Measurements from ENCODE around the gene MTCL3.
A peak's percentile ranks its signal among the peaks of the same experiment; 100 is the strongest.

The MTCL3 gene

GRCh38 chr6:127514773-127515227, 4.3 kb downstream of the MTCL3 start:
- DNase-seq, result peak; percentile 58

- DNase-seq, result no peak
Observed at GRCh38 chr6:127514179-127514772, 4.9 kb downstream of the MTCL3 start.

GRCh38 chr6:127513425-127513824, 5.7 kb downstream of the MTCL3 start:
- DNase-seq, result no peak

- no peak for DNase-seq
Observed at GRCh38 chr6:127510876-127511275, 8.3 kb downstream of the MTCL3 start.

GRCh38 chr6:127506894-127507293, 12.2 kb downstream of the MTCL3 start:
- no peak for DNase-seq

- DNase-seq, result no peak
Observed at GRCh38 chr6:127503022-127503421, 16.1 kb downstream of the MTCL3 start.

GRCh38 chr6:127497410-127497809, 21.7 kb downstream of the MTCL3 start:
- no peak for DNase-seq

GRCh38 chr6:127496471-127496870, 22.7 kb downstream of the MTCL3 start:
- DNase-seq, result no peak

- DNase-seq, result no peak
Observed at GRCh38 chr6:127494240-127494767, 24.8 kb downstream of the MTCL3 start.

- DNase-seq, result no peak
Observed at GRCh38 chr6:127489248-127489647, 29.9 kb downstream of the MTCL3 start.

GRCh38 chr6:127486934-127487333, 32.2 kb downstream of the MTCL3 start:
- DNase-seq, result no peak

GRCh38 chr6:127484212-127484863, 34.8 kb downstream of the MTCL3 start:
- peak; percentile 30 for DNase-seq

GRCh38 chr6:127483399-127484055, 35.6 kb downstream of the MTCL3 start:
- DNase-seq, result no peak

- no peak for DNase-seq
Observed at GRCh38 chr6:127482325-127482724, 36.8 kb downstream of the MTCL3 start.

- no peak for DNase-seq
Observed at GRCh38 chr6:127481628-127482027, 37.5 kb downstream of the MTCL3 start.

- DNase-seq, result no peak
Observed at GRCh38 chr6:127481111-127481510, 38.0 kb downstream of the MTCL3 start.

GRCh38 chr6:127477658-127478057, 41.5 kb downstream of the MTCL3 start:
- no peak for DNase-seq

- no peak for DNase-seq
Observed at GRCh38 chr6:127475823-127476176, 43.3 kb downstream of the MTCL3 start.

- no peak for DNase-seq
Observed at GRCh38 chr6:127475135-127475822, 43.9 kb downstream of the MTCL3 start.

- no peak for DNase-seq
Observed at GRCh38 chr6:127471379-127472255, 47.5 kb downstream of the MTCL3 start.

- DNase-seq, result no peak
Observed at GRCh38 chr6:127468936-127469335, 50.2 kb downstream of the MTCL3 start.

- DNase-seq, result no peak
Observed at GRCh38 chr6:127466416-127466815, 52.7 kb downstream of the MTCL3 start.
